ENCODE measurements around the gene TRIM64C.
"Not testable (repeated sequence)": the region's sequence is repeated elsewhere in the genome, so short reads cannot be mapped to it uniquely, and the experiment has no call there.

GRCh38 chr11:49048229-49048628, 10.7 kb downstream of the TRIM64C start:
- TF ChIP-seq CTCF, EP300 (IDR thresholded peaks at IDR 0.05): not testable (repeated sequence)
